ENCODE results near the gene DHPS.
"Not testable (repeated sequence)": the region's sequence is repeated elsewhere in the genome, so short reads cannot be mapped to it uniquely, and the experiment has no call there.

Gene DHPS

DNA sequence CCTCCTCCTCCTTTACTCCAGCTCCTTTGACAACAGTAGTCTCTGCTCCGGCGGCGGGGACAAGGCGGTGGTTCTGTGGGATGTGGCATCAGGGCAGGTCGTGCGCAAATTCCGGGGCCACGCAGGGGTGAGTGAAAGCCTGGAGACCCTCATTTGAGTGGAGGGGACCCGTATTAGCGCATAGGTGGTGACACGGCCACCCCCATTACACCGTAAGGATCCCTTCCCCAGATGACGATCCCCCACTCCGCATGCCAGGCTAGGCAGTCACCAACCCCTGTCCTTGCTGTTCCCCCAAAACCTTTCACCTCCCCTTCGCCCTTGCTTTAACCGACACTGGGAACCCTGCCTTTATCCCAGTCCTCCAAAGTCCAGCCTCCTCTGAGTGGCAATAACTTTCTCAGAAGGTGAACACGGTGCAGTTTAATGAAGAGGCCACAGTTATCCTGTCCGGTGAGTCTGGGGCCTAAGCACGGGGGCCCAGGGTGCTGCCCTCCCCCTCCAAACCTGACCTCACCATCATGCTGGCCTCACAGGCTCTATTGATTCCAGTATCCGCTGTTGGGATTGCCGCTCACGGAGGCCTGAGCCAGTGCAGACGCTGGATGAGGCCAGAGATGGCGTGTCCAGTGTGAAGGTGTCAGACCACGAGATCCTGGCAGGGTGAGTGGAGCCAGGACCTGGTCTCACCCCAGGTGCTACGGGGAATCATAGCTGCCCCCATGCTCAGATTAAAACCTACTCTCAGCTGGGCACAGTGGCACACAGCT is 11.3 kb downstream of the DHPS start:
- no peak for DNase-seq

- DNase-seq, result peak; percentile 66
Measured at GRCh38 chr19:12669270-12670158, 12.2 kb downstream of the DHPS start.

DNA sequence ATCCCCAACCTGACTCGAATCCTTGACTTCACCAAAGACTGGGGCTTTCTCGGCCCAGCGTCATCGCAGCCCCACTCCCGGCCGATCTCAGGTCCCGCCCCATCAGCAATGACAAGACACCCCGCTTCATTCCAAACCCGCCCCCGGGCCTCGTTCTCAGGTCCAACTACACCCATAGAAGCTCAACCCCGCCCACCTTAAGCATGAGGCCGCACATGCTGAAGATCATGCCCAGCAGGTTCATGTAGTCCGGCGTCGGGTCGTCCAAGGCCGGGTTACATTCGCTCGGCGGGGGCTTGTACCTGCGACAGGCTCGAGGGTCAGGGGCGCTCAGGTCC is 12.8 kb downstream of the DHPS start:
- peak; percentile 74 for DNase-seq

DNA sequence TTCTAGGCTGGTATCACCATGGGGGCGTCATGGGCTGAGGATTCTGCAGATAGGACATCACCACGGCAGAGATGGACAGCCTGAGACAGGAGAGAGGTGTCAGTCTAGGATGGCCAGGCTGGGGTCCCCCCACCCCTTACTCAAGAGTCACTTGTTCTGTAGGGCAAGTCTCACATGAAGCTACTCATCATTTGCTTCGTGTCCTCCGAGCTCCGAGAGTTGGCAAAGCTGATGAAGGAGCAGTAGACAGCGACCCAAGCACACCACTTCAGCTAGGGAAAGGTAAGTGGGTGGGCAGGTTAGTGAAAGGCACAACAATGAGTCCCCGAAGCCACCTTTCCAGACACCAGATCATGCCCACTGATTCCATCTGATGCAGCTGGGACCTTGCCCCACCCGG is 13.3 kb downstream of the DHPS start:
- no peak for DNase-seq

GRCh38 chr19:12667731-12668302 is 13.9 kb downstream of the DHPS start:
- no peak for DNase-seq

- peak; percentile 74 for DNase-seq
Measured at GRCh38 chr19:12666265-12667048, 15.2 kb downstream of the DHPS start, which contains the start of the genes MAN2B1 and WDR83. Gene MAN2B1 (minus strand): TSS chr19:12666742. CDS start chr19:12666701, 41 bp downstream. Gene WDR83 (plus strand): TSS chr19:12666807. CDS start chr19:12669791, 2,984 bp downstream.

DNA sequence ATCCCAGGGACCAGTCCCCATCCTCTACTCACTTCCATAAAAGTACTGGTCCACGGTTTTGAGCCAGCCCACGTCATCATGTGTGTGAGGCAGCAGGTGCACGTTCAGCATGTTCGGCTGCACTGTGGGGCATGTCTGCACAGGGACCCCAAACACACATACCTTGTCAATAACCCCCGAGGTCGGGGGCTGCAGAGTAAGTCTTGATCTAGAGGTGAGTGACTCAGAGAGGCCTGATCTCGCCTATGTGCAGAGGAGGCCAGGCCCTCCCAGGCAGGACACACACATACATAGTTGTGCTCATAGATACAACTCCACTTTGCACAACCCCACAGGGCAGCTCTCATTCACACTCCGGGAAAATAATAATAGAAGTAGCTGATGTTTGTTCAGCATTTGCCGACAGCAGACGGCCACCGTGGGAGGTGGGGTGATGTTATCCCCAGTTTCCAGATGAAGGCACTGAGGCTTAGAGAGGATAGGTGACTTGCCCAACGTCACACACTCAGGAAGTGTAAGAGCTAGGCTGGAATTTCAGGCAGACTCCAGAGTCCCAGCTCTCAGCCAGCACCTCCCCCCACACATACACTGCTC is 15.9 kb downstream of the DHPS start:
- DNase-seq, result peak; percentile 27

DNA sequence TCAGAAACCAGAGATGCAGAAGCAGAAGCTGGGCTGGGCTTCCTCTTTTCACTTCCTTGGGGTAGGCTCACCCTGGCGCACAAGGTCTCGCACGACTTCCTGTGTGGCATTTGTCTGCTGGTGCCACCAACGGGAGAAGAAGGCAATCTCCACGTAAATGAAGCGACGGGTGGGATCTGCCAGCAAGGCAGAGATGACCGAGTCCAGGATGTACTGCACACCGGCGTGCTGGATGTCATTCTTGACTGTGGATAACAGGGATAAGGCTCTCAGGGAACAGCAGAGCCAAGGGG is 16.5 kb downstream of the DHPS start:
- DNase-seq, result peak; percentile 73

DNA sequence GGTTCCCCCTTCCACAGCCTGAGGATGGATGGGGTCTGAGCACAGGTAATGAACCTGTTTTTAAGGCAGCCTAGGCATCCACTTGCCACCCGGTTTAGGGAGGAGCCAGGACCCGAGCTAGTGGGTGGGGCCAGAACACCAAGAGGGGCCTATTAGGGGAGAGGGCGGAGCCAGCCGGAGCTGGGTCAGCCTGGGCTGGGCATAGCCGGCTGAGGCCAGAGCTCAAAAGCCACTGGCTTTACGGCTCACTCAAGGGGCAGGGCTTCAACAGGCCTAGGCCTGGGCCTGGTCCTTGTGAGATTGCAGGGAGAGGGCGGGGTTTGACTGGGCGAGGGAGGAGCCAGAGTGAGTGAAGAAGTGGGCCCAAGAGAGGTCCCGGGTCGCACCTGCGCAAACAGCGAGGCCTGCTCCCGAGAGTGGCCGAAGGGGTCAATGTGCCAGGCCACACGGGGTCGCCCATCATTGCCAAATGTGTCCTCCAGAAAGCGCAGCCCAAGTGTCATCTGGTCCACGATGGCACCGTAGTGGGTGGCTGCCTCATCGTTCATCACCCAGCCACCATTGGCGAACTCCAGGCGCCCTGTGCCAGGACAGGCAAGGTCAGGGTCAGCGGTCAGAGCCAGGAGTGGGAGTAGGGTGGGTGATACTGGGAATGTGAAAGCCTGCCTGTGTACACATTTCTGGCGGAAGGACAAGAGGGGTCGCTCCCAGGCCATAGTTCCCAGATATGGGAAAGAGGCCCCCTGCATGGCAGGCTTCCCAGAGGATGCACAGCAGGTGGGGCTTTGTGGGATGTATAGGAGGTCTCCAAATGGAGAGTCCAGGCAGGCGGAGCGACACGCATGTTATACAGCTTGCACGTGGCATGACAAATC is 17.0 kb downstream of the DHPS start:
- DNase-seq, result no peak

DNA sequence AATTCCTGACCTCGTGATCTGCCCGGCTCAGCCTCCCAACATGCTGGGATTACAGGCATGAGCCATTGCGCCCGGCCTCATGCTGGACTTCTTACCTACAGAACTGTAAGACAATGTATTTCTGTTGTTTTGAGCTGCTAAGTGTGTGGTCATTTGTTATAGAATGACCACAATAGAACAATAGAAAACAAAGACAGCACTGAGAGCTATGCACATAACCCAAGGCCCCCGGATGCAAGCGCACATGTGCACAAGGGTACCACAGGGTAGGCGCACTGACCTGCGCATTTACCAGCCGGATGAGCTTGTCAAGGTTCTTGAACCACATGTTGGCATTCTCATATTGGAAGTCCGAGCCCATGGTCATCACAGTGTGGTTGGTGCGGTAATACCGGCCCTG is 20.7 kb downstream of the DHPS start:
- no peak for DNase-seq

DNA sequence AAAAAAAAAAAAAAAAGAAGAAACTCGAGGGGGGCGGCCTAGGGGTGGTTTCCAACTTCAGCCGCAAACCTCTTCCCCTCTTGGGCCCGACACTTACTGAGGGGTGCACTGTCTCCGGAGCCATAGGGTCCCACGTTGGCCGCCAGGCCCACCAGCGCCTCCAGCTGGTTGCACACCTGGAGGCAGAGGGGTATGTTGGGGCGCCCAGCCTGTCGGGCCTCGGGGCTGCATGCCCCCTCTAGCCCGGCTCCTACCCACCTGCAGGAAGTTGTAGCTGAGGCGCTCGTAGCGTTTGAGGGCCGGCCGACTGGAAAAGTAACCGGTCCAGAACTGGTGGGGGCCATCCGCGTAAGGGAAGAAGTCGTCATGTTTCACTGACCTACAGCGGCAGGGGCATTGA is 23.7 kb downstream of the DHPS start:
- DNase-seq, result no peak

DNA sequence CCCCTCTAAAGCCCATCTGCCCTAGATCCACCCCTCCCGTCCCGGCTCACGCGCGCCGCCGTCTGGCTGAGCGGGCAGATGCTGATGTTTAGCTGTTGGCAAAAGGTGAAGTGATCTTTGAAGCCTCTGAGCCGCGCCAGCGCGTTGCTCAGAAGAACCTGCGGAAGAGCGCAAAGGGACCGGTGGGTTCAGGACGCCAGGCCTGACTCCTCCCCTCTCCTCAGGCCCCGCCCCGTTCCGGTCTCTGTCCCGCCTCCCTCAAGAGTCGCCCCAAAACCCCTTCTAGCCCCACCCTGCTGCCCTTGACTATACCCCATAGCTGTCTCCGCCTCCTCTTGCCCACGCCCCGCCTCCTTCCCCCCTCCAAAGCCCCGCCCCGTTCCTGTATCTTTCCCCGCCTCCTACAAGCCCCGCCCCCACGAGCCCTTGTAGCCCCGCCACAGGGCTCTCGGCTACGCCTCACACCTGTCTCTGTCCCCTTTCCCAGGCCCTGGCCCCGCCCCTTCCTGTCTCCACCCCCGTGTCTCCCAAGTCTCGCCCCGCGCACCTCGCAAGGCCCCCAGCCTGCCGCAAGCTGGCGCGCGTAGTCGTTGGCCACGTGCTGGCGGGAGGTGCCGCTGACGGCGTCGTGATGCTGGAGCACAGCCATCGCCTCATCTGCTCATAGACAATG is 24.6 kb downstream of the DHPS start:
- DNase-seq, result peak; percentile 49

GRCh38 chr19:12655546-12655945 is 26.1 kb downstream of the DHPS start:
- DNase-seq, result no peak

GRCh38 chr19:12652219-12652618 is 29.5 kb downstream of the DHPS start:
- DNase-seq, result no peak

GRCh38 chr19:12649941-12650340 is 31.7 kb downstream of the DHPS start:
- DNase-seq, result no peak

DNA sequence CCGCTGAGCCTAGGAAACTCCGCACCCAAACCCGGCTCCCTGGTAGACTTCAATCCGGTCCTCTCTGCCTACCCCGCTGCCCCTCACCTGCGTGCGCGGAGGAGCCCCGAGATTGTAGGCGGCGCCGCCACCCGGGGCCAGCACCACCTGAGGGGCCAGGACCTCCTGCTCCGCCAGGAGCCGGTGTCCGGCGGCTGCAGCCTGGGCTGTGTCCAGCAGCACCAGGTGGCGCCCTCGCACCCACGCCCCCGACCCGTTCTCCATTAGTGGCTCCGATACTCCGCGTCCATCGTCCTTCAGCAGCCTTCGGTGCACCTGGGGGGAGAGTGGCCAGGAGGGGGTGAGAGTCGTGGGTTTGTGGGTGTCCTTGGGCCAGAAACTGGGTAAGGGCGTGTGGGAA is 33.6 kb downstream of the DHPS start:
- no peak for DNase-seq

DNA sequence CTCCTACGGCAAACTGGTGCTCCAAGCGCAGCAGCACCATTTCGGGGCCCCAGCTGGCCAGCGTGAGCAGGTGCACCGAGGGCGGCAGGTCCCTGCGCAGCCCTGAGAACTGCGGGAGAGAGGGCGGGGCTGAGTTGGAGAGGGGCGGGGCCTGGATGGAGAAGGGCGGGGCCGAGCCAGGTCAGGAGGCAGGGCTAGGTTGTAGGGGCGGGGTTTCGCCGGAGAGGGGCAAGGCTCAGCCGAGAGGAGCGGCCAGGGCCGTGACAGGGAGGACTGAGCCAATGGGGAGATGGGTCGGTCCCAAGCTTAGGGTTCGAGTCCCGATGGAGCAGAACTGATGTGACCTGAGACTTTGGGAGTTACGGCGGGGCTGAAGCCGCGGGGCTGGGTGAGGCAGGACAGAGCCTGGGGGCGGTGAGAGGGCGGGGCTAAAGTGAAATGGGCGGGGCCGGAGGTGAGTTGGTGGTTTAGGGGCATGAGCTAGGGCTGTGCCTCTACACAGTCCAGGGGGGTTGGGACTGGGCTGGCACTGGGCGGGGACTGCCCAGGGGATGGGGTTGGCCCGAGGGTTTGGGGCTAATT is 34.1 kb downstream of the DHPS start:
- DNase-seq, result peak; percentile 57

- no peak for DNase-seq
Measured at GRCh38 chr19:12647047-12647446, 34.6 kb downstream of the DHPS start.

- no peak for DNase-seq
Measured at GRCh38 chr19:12646551-12646950, 35.1 kb downstream of the DHPS start.

GRCh38 chr19:12643716-12644115 is 38.0 kb downstream of the DHPS start:
- not testable (repeated sequence) for DNase-seq

GRCh38 chr19:12642506-12642905 is 39.2 kb downstream of the DHPS start:
- DNase-seq, result no peak

All from stimulated activated CD4-positive, alpha-beta T cell treated with anti-CD3 and anti-CD28 coated beads, Interleukin-1b, Interleukin-23, amount 100 ng/mL, for 48 hours (primary cell).